HG03135 (cell line): Measurements from ENCODE around the gene FNIP2.
A peak's percentile ranks its signal among the peaks of the same experiment; 100 is the strongest.
"Not testable (repeated sequence)": the region's sequence is repeated elsewhere in the genome, so short reads cannot be mapped to it uniquely, and the experiment has no call there.

ENCODE experiments used
- ATAC-seq: cut with Tn5 transposase; IDR thresholded peaks from one replicate; pipeline ENCODE4 v1.9.1; 2021; ENCODE audit warnings: mild to moderate bottlenecking, moderate library complexity; ENCODE audit not compliant: unreplicated experiment

FNIP2 gene

DNA sequence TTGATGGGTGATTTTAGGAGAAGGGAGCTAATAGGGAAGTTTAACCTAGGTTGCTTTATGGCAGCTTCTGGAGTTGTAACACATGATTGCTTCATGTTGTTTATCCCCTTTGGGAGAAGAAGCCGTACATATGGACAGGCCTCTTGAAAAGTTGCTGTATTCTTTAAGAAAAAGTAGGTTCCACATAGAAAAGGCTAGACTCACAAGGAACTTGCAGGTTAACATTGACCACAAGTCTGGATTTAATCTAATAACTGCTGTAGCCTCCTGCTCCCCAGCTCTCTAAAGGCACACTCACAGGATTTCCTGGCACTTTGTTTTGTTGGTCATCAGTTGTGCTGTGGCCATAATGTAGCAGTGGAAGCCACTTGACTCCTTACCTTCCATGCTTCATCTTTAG lies 19.7 kb downstream of the FNIP2 start:
- ATAC-seq: no peak

DNA sequence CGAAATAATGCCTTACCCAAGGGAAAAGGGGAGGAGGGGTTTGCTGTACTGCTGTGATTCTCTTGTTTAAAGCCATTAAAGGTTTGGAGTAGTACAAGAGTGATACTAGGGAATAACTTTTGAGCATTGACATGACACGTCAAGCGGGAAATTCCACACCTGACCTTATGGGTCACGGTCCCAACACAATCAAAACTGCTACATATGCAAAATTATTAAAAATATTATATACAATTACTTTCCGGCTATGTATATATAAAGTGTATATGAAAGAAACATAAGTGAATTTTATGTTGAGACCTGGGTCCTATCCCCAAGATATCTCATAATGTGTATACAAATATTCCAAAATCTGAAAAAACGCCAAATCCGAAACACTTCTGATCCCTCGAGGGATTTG lies 21.0 kb downstream of the FNIP2 start:
- no peak for ATAC-seq

DNA sequence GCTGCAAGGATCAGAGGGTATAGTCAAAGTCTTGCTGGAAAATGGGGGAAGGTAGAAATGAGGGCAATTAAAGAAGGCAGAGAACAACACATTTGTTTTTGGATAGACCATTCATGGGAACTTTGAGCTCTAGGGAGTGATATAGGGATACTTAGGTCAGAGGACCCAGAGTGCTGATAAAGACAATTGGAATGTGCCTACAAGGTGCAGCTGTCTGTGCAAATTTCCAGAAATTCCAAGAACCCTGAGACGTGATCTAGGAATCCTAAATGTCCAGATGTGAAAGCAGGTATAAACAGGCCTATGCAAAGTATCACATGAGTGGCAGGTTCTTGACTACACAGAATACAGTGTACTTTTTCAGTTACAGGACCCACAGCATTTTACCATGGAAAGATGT lies 24.2 kb downstream of the FNIP2 start:
- no peak for ATAC-seq

- not testable (repeated sequence) for ATAC-seq
Observed at GRCh38 chr4:158793430-158793829, 24.6 kb downstream of the FNIP2 start.

DNA sequence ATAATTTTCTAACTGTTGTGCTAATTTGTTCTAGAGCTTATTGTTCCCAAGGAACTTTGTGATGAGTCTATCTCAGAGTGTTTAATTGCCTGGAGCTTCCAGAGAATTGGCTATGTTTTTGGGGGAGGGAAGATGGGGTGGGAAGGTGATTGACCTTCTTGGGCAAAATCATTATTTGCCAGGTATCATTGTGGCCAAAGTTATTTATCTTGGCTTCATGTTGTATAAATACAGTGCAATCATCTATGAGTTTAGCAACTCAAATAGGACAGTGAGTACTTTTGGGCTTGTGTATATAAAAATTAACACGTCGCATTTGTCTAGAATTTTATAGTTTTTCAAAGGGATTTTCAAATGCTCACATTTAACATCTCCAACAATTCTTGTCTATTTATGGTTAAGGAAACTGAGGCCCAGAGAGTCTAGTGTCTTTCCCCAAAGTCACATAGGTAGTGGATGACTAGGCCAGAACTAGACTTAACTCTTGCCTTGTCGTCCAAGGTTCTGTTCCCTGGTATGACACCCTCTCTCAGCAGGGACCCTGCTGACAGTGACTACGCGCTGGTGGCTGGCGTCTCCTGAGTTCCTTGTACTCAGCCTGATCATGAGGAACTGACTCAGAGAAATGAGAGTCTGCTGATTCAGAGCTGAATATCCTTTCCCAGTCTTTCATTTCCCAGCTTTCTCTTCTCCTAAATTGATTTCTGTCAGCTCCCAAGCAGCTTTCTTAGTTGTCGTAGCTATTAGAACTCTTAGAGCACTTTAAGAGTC lies 27.7 kb downstream of the FNIP2 start:
- no peak for ATAC-seq

DNA sequence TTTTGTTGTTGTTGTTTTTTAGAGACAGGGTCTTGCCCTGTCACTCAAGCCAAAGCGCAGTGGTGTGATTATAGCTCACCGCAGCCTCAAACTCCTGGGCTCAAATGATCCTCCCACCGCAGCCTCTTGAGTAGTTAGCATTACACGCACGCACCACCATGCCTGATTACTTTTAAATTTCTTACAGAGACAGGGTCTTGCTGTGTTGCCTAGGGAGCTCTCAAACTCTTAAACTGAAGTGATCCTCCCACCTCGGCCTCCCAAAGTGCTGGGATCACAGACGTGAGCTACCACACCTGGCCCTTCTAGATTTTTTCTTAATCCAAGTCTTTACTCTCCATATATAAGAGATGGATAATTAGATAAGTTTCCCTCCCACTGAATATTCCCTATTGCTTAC lies 29.2 kb downstream of the FNIP2 start:
- no peak for ATAC-seq

- no peak for ATAC-seq
Observed at GRCh38 chr4:158799013-158799770, 30.4 kb downstream of the FNIP2 start.

DNA sequence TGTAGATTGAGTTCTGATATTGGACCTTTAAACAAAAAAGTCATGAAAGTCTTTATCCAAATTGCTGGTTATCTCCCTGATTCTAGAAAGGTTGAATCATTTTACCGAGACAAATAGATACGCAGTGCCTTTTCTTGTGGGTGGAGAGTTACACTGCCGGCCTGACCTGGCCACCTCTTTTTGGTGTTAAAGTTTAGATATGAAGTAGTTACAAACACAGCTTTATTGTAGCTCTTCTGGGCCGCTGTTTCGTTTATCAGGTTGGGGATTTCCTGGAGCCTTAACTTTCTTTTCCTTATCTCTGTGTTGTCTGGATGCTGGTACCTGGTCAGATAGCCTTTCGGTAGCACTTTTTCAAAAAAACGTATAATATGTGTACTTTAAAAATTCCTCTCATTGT lies 31.0 kb downstream of the FNIP2 start:
- ATAC-seq: no peak

DNA sequence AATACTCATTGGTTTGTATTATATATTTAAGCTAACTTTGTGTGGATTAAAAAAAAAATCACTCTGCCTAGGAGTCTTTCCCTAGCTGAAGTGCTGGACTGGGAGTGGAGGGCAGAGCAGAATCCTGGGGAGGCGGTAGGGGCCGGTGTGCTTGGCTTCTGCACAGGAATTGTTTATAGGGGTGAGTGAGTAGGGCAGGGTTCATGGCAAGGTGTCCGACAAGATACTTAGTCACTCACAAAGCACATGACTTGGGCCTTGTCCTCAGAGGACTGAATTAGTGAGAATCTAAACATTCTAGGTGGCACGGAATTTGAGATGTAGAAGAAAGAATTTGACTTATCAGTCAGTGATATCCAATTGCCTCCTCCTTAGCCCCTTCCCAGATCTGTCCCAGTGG lies 32.2 kb downstream of the FNIP2 start:
- no peak for ATAC-seq

GRCh38 chr4:158801677-158802076 lies 32.9 kb downstream of the FNIP2 start:
- no peak for ATAC-seq

DNA sequence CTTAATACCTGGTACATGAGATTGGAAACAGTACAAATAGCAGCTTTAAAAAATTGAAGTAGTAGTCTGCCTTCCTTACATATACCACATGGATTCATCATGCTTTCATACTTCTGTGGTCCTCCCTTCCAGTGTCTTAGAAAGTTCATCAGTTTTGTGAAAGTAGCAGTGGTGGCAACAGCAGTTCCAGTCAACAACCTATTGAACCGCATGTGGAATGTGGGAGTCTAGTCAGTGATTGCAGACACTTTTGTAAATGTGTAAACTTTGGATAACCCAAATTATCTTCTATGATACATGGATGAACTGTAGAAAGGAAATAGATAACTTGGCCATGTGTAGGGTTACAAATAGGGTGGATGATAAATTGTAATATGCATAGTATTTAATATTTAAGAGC lies 34.1 kb downstream of the FNIP2 start:
- ATAC-seq: no peak

DNA sequence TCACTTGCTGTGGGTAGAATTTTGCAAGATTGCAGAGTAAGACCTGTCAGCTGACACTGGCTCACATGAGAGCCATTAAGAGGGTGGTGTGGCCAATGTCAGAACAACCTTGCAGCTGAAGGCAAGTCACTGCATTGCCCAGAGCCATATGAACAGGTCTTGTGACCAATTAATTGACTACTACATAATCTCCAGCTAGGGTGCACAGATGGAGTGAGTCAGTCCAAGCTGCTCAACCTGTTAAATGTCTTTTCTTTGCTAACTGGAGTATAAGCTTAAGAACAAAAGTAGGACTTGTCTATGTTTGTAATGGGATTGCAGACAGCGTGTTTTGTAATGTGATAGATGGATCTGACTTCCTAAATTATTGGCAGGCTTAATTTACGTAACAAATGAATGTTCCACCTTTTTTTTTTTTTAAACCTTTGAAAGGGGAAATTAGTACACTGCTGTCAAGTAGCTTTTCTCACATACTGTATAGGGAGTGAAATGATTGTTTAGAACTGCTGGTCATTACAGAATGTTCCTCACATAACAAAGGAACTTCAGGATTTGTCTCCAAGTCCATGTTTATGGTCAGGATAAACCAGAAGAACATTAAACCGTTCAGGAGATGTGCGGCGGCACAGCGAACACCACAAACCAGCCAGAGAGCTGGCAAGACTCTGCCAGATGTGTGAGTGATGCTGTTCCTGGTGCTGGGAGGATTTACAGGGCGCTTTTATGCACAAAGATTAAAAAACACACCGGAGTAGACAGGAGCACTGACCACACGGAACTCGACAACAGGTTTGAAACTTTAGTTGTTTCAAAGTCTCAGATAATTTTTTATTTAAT lies 37.0 kb downstream of the FNIP2 start:
- no peak for ATAC-seq

DNA sequence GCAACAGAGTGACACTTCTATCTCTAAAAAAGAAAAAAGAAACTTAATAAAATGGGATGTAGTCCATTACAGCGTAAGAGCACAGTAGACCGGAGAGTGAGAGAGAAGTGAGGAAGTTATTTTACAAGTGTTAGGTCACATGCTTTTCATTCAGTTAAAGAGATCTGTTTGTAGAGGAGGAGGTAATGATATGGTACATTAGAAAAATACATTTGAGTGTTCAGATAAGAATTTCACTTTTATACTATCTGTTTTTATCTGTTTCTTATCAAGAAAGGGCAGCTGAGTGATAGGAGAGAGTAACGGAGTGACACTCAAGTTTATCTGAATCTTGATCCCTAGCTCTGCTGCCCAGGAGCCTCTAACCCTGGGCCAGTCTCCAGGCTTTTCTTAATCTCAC lies 38.9 kb downstream of the FNIP2 start:
- ATAC-seq: no peak

DNA sequence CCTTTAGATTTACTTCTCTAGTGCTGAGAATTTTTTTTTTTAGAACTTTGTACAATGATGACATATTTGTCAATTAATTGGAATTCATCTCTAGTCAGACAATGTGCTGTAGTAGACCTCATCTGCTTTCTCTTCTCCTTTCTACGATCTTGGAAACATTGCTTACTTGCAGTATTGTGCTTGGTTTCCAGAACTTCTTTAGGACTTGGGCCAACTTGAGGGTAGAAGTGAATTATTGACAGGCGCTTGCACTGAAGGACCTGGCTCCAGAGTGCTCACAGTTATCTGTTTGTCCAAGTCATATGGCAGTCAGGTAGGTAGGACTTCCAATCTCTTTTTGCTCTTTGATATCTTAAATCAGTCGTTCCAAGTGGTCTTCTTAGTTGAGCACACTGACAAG lies 39.6 kb downstream of the FNIP2 start:
- no peak for ATAC-seq

- not testable (repeated sequence) for ATAC-seq
Observed at GRCh38 chr4:158809208-158809607, 40.4 kb downstream of the FNIP2 start.

DNA sequence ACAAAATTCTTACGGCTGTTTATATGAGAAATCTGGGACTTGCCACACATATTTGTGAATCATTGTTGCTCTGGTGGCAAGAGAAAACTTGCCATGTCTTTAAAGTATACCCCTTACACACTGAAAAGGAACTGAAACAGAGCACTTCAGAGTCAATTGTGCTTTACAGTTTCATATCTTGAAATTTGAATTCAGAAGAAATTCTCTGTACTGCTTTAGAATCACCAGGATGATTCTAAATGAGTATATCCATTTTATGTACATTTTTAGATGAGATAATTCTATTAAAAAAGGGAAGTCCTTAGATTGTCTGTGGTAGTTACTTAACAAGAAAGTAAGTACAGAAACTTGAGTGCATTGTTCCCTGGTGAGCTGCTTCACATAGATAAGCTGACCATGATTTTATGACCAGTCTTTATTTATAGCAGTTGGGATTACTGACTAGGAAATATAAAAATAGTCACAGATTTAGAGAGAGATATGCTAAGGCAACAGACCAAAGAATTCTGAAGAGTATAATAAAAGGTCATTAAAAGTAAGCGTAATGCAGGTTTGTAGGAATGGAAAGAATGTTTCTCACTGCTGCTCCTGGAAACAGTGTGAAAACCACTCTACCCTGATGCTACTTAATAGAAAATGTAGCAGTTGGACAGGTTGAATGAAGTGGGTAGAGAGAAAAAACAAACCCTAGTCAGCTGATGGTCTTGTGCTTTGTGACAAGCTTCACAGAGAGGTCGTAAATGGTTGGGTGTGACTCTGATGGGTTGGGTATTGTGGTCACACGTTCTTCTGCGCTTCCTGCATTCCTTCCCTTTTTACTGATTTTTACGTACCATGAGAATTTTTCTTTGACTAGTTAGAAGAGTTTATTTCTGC lies 41.0 kb downstream of the FNIP2 start:
- ATAC-seq: peak; percentile 84

- peak; percentile 25 for ATAC-seq
Observed at GRCh38 chr4:158810487-158811215, 41.8 kb downstream of the FNIP2 start.

GRCh38 chr4:158811216-158811540 lies 42.4 kb downstream of the FNIP2 start:
- ATAC-seq: no peak

GRCh38 chr4:158811704-158812103 lies 42.9 kb downstream of the FNIP2 start:
- no peak for ATAC-seq

DNA sequence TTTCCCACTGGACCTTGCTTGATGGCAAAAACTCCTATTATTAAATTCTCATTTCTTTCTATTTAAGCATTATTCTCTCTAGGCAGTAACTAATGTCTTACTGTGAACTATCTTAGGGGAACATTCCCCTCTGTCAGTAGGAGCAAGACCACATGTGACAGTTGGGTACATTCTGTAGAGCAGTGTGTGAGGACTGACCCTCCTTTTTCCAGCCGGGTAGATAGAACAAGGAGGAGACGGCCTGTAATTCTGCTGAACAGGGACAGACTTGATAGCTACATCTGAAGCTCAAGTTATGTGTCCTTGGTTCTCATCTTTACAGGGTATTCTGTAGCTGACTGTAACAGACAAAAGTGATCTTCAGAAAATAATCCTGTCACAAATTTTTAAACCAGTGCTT lies 43.3 kb downstream of the FNIP2 start:
- ATAC-seq: no peak
